H1 (cell line): ENCODE results near the gene CFAP20. TPM values are rescaled to one million over a fixed set of nuclear protein-coding genes. Genes with fewer than 3 reads are reported as not detected.
"Not testable (repeated sequence)": the region's sequence is repeated elsewhere in the genome, so short reads cannot be mapped to it uniquely, and the experiment has no call there.

Experiments used
- CTCF ChIA-PET: fragments of 300-600 bp; sonication (Branson Sonifier 250); formaldehyde crosslinking; loops from one replicate; lab custom pipeline; 2021; ENCODE audit not compliant: partially characterized antibody; lab: Charles Lee
- POLR2A ChIA-PET: fragments of 300-600 bp; sonication (Branson Sonifier 250); formaldehyde crosslinking; loops from one replicate; lab custom pipeline; 2021; ENCODE audit warnings: inconsistent platforms; ENCODE audit not compliant: partially characterized antibody; lab: Charles Lee
- DNase-seq, 2 experiments: peaks; one replicate each; pipeline versions ENCODE4 v3.0.0 to v3.0.0-alpha.2; 2010 to 2022; ENCODE audit warnings: low spot score in 2 of 2, low read depth in 1 of 2, mixed read lengths in 1 of 2
- FAIRE-seq: peaks from 2 replicates; lab custom pipeline; 2011; peaks lifted over from hg19 to GRCh38; lab: Jason Lieb, UNC
- H2AFZ ChIP-seq: 2 replicates; pipeline ENCODE4 v1.8.1; 2012; ENCODE audit warnings: low read length, inconsistent platforms
- H2AK5ac ChIP-seq: 2 replicates; pipeline ENCODE4 v1.6.1; 2013; ENCODE audit warnings: low read depth, low read length
- H2BK120ac ChIP-seq: replicated peaks from 2 replicates; pipeline ENCODE3; 2013; ENCODE audit warnings: low read depth, low read length, inconsistent platforms
- H2BK12ac ChIP-seq: 2 replicates; pipeline ENCODE4 v1.6.1; 2013; ENCODE audit warnings: low read depth, low read length
- H2BK15ac ChIP-seq: 2 replicates; pipeline ENCODE4 v1.6.1; 2013; ENCODE audit warnings: low read length
- H2BK20ac ChIP-seq: 2 replicates; pipeline ENCODE4 v1.6.1; 2013; ENCODE audit warnings: low read length
- H2BK5ac ChIP-seq: 2 replicates; pipeline ENCODE4 v1.6.1; 2013; ENCODE audit warnings: low read depth, low read length
- H3K14ac ChIP-seq: 2 replicates; pipeline ENCODE4 v1.6.1; 2013; ENCODE audit warnings: inconsistent platforms; ENCODE audit not compliant: insufficient read length
- H3K18ac ChIP-seq: 2 replicates; pipeline ENCODE4 v1.6.1; 2013; ENCODE audit warnings: low read length; ENCODE audit errors: extremely low read depth
- H3K23ac ChIP-seq: 2 replicates; pipeline ENCODE4 v1.6.1; 2013; ENCODE audit warnings: inconsistent platforms; ENCODE audit not compliant: insufficient read length
- H3K23me2 ChIP-seq: 2 replicates; pipeline ENCODE4 v1.6.1; 2013; ENCODE audit warnings: low read depth, low read length
- H3K27ac ChIP-seq: 2 replicates; pipeline ENCODE4 v1.6.1; 2011; ENCODE audit warnings: low read depth, low read length, inconsistent platforms
- H3K27me3 ChIP-seq, 4 experiments: replicated peaks in 1 of 4; 1 replicate in 1 of 4; 2 replicates in 3 of 4; pipeline versions ENCODE4 v1.6.1 to v1.8.1; 2011 to 2013; ENCODE audit warnings: low read length in 3 of 4, mild to moderate bottlenecking in 3 of 4, inconsistent platforms in 2 of 4, mixed read lengths in 2 of 4, moderate library complexity in 1 of 4; ENCODE audit not compliant: control insufficient read depth in 3 of 4, insufficient read depth in 3 of 4; ENCODE audit errors: extremely low read depth in 1 of 4
- H3K36me3 ChIP-seq, 4 experiments: 2 replicates each; pipeline versions ENCODE4 v1.6.1 to v1.8.1; 2011 to 2013; ENCODE audit warnings: mild to moderate bottlenecking in 4 of 4, low read length in 3 of 4, moderate library complexity in 2 of 4, control low read depth in 1 of 4, inconsistent platforms in 1 of 4; ENCODE audit not compliant: insufficient read depth in 4 of 4, control insufficient read depth in 2 of 4
- H3K4ac ChIP-seq: replicated peaks from 2 replicates; pipeline ENCODE3; 2013; ENCODE audit warnings: low read length, low read depth, mixed read lengths, inconsistent platforms; ENCODE audit not compliant: insufficient read length
- H3K4me1 ChIP-seq, 4 experiments: replicated peaks in 1 of 4; 1 replicate in 1 of 4; 2 replicates in 3 of 4; pipeline versions ENCODE4 v1.6.1 to v1.8.1; 2011 to 2013; ENCODE audit warnings: low read length in 3 of 4, inconsistent platforms in 2 of 4, mixed read lengths in 1 of 4; ENCODE audit not compliant: insufficient read depth in 4 of 4, control insufficient read depth in 3 of 4
- H3K4me2 ChIP-seq, 2 experiments: 2 replicates each; pipeline versions ENCODE4 v1.6.1 to v1.8.1; 2011 to 2013; ENCODE audit warnings: low read depth in 2 of 2, low read length in 2 of 2, control low read depth in 1 of 2, inconsistent platforms in 1 of 2, mild to moderate bottlenecking in 1 of 2; ENCODE audit not compliant: insufficient read depth in 1 of 2
- H3K4me3 ChIP-seq, 4 experiments: fragments of 200-600, 300-600 bp in 1 of 4; sonication (generic), shearing (Covaris generic), sonication (Bioruptor Twin) in 1 of 4; 2 replicates each; pipeline versions ENCODE4 v1.5.1 to v1.8.1; 2011 to 2016; ENCODE audit warnings: low read length in 4 of 4, low read depth in 3 of 4, control low read depth in 2 of 4, inconsistent platforms in 2 of 4, mild to moderate bottlenecking in 2 of 4, mixed read lengths in 1 of 4, moderate library complexity in 1 of 4; ENCODE audit not compliant: insufficient read depth in 2 of 4; ENCODE audit errors: extremely low read depth in 1 of 4
- H3K56ac ChIP-seq: replicated peaks from 2 replicates; pipeline ENCODE3; 2013; ENCODE audit warnings: low read depth, mild to moderate bottlenecking, mixed read lengths, low read length, inconsistent platforms; ENCODE audit not compliant: insufficient read length
- H3K79me1 ChIP-seq: 2 replicates; pipeline ENCODE4 v1.6.1; 2013; ENCODE audit warnings: low read depth, low read length, control low read depth
- H3K79me2 ChIP-seq, 2 experiments: 2 replicates each; pipeline versions ENCODE4 v1.6.1 to v1.8.1; 2012 to 2013; ENCODE audit warnings: low read length in 2 of 2, mild to moderate bottlenecking in 2 of 2, inconsistent platforms in 1 of 2; ENCODE audit not compliant: insufficient read depth in 2 of 2, control insufficient read depth in 1 of 2
- H3K9ac ChIP-seq, 4 experiments: replicated peaks in 1 of 4; 1 replicate in 1 of 4; 2 replicates in 3 of 4; pipeline versions ENCODE4 v1.6.1 to v1.8.1; 2011 to 2013; ENCODE audit warnings: low read depth in 3 of 4, low read length in 3 of 4, control low read depth in 2 of 4, mild to moderate bottlenecking in 2 of 4, moderate library complexity in 2 of 4, inconsistent platforms in 1 of 4; ENCODE audit errors: extremely low read depth in 1 of 4
- H3K9me3 ChIP-seq, 2 experiments: 2 replicates each; pipeline versions ENCODE4 v1.6.1 to v1.8.1; 2012 to 2013; ENCODE audit warnings: mild to moderate bottlenecking in 2 of 2, moderate library complexity in 2 of 2, control low read depth in 1 of 2, inconsistent platforms in 1 of 2, low read depth in 1 of 2, low read length in 1 of 2, mixed read lengths in 1 of 2; ENCODE audit not compliant: insufficient read depth in 2 of 2
- H4K20me1 ChIP-seq, 2 experiments: replicated peaks in 1 of 2; 2 replicates each; pipeline versions ENCODE3 to v1.8.1; 2011 to 2013; ENCODE audit warnings: inconsistent platforms in 2 of 2, low read length in 2 of 2, mild to moderate bottlenecking in 1 of 2; ENCODE audit not compliant: insufficient read depth in 2 of 2, control insufficient read depth in 1 of 2
- H4K5ac ChIP-seq: 2 replicates; pipeline ENCODE4 v1.6.1; 2013; ENCODE audit warnings: low read length, low read depth, mixed read lengths, inconsistent platforms; ENCODE audit not compliant: insufficient read length
- H4K8ac ChIP-seq: 2 replicates; pipeline ENCODE4 v1.8.0; 2013; ENCODE audit warnings: mild to moderate bottlenecking, moderate library complexity, low read length, inconsistent platforms; ENCODE audit not compliant: insufficient read depth; ENCODE audit errors: extremely low read depth
- H4K91ac ChIP-seq: replicated peaks from 2 replicates; pipeline ENCODE3; 2013; ENCODE audit warnings: low read length, mixed read lengths, inconsistent platforms; ENCODE audit not compliant: insufficient read length
- whole genome bisulfite sequencing, 2 experiments: shearing (Covaris generic) in 1 of 2; methylation state at CpG; one replicate each; pipeline versions ENCODE4 v1.1.6 to v1.1.7; 2013 to 2015; ENCODE audit warnings: low lambda C conversion rate in 2 of 2, mixed read lengths in 2 of 2, inconsistent platforms in 1 of 2, low coverage in 1 of 2, missing lambda C conversion rate in 1 of 2; ENCODE audit not compliant: insufficient replicate concordance in 2 of 2, insufficient coverage in 1 of 2, insufficient read length in 1 of 2; ENCODE audit errors: extremely low coverage in 1 of 2, missing lambda C conversion rate in 1 of 2; 5-methylcytosine and 5-hydroxymethylcytosine counted together
- polyA plus RNA-seq, 7 experiments: library from polyadenylated mRNA; depleted of rRNA in 3 of 7; stranded (reverse) in 5 of 7; unstranded in 2 of 7; fragments of >200 nt in 5 of 7; fragments of 200-250 nt in 2 of 7; gene quantifications; 1 replicate in 5 of 7; 2 replicates in 1 of 7; 4 replicates in 1 of 7; pipeline versions ENCODE4 v1.2.1 to v1.2.3, GENCODE V29; 2011 to 2013; ENCODE audit warnings: missing spikeins in 2 of 7, mixed read lengths in 2 of 7
- total RNA-seq: library from RNA; stranded (reverse); fragmentation: NEBNext Ultra II Directional; extraction: Animal tissue kit (Norgen Biotek cat#: 25700); gene quantifications from 2 replicates; pipeline ENCODE4 v1.2.1, GENCODE V29; 2021

Gene CFAP20
- total and polyA plus RNA-seq, 2 of the 8 experiments (the other 6 are each of a cell fraction or from before 2014, with no cell fraction given): 45.6 to 65.4 TPM

GRCh38 chr16:58073086-58073485, 56.1 kb downstream of the CFAP20 start:
- not testable (repeated sequence) for H4K91ac ChIP-seq, H3K23me2 ChIP-seq, H2BK5ac ChIP-seq, H3K27me3 ChIP-seq, H2BK15ac ChIP-seq, DNase-seq, H2AK5ac ChIP-seq, H3K9ac ChIP-seq, H3K36me3 ChIP-seq, H3K4me1 ChIP-seq, H3K23ac ChIP-seq, H3K4me3 ChIP-seq, H3K79me2 ChIP-seq, H2AFZ ChIP-seq, H3K9me3 ChIP-seq, H3K4me2 ChIP-seq, H3K56ac ChIP-seq, H3K18ac ChIP-seq, H2BK12ac ChIP-seq, H3K14ac ChIP-seq, H4K8ac ChIP-seq, H3K79me1 ChIP-seq, FAIRE-seq, H4K5ac ChIP-seq, H2BK20ac ChIP-seq, H3K27ac ChIP-seq, H2BK120ac ChIP-seq, H4K20me1 ChIP-seq, H3K4ac ChIP-seq
- ChIA-PET POLR2A (interaction anchor here (0.6 kb wide), 1 partner anchor 431 kb away, joined by 4 read pairs; no protein-coding TSS in a partner anchor), CTCF (interaction anchor here (1.1 to 2.0 kb wide), 4 partner anchors 24 to 49 kb away, joined by 3 to 4 read pairs (median 4); no protein-coding TSS in a partner anchor)
- 100% methylated on average over 2 of the region's 2 CpGs; no CpG with 5 or more reads in 1 of the 2 experiments for WGBS, 2 experiments

- H2BK120ac ChIP-seq, H3K27ac ChIP-seq, H3K4me3 ChIP-seq, H3K79me1 ChIP-seq, H3K4me1 ChIP-seq, H2BK20ac ChIP-seq, H3K9me3 ChIP-seq, H2BK15ac ChIP-seq, H3K14ac ChIP-seq, H4K5ac ChIP-seq, POLR2A ChIA-PET, H3K23me2 ChIP-seq, H3K27me3 ChIP-seq, H4K20me1 ChIP-seq, H2AFZ ChIP-seq, H4K91ac ChIP-seq, H2BK5ac ChIP-seq, H3K36me3 ChIP-seq, H2AK5ac ChIP-seq, FAIRE-seq, H3K4ac ChIP-seq, H2BK12ac ChIP-seq, H3K56ac ChIP-seq, H3K23ac ChIP-seq, H3K79me2 ChIP-seq, DNase-seq, H3K9ac ChIP-seq, H3K18ac ChIP-seq, H4K8ac ChIP-seq, H3K4me2 ChIP-seq: not testable (repeated sequence)
- CTCF ChIA-PET: interaction anchor here (0.6 to 2.0 kb wide), 4 partner anchors 25 to 49 kb away, joined by 3 to 4 read pairs (median 4); no protein-coding TSS in a partner anchor
- 98% methylated on average over 5 of the region's 5 CpGs; no CpG with 5 or more reads in 1 of the 2 experiments for WGBS, 2 experiments
Observed at GRCh38 chr16:58072134-58072533, 57.0 kb downstream of the CFAP20 start.
